Breast epithelium (tissue), 3 donors: ENCODE measurements around the gene MRPL49.

ENCODE experiments used
- CTCF ChIP-seq, 3 donors: fragments of 450-650 bp; IDR thresholded peaks; one replicate each; pipeline ENCODE4 v1.5.1; 2016 to 2017; ENCODE audit warnings: antibody characterized with exemption in 3 of 3, mild to moderate bottlenecking in 3 of 3, moderate library complexity in 3 of 3
- POLR2A ChIP-seq: fragments of 450-650 bp; IDR thresholded peaks from one replicate; pipeline ENCODE4 v1.6.1; 2016; ENCODE audit warnings: antibody characterized with exemption, mild to moderate bottlenecking, moderate library complexity

GRCh38 chr11:65126624-65127274 lies 4.6 kb downstream of the MRPL49 start:
- no peak for TF ChIP-seq POLR2A
- TF ChIP-seq CTCF (IDR thresholded peaks at IDR 0.05): no peak
